Stimulated activated naive CD8-positive, alpha-beta T cell treated with anti-CD3 and anti-CD28 coated beads, Interleukin-15, amount 100 ng/mL, for 72 hours (primary cell): Measurements from ENCODE around the gene VWA5A.

Experiments
- ATAC-seq: fragments of 150-1000 bp; cut with Tn5 transposase; 2 replicates; pipeline ENCODE4 v1.10.0; 2021; ENCODE audit warnings: mild to moderate bottlenecking, moderate library complexity
- DNase-seq, 2 donors: peaks; one replicate each; pipeline ENCODE4 v3.0.0; 2021 to 2022
- H3K27ac Mint-ChIP-seq, 2 donors: one replicate each; pipeline ENCODE4 v1.8.0; 2022; ENCODE audit warnings: mild to moderate bottlenecking in 2 of 2, mixed read lengths in 2 of 2, moderate library complexity in 2 of 2
- H3K27me3 Mint-ChIP-seq: one replicate; pipeline ENCODE4 v1.8.0; 2022; ENCODE audit warnings: mixed read lengths
- H3K4me1 Mint-ChIP-seq: one replicate; pipeline ENCODE4 v1.8.0; 2022; ENCODE audit warnings: mild to moderate bottlenecking, mixed read lengths
- H3K4me3 Mint-ChIP-seq, 2 donors: one replicate each; pipeline ENCODE4 v1.8.0; 2022; ENCODE audit warnings: mild to moderate bottlenecking in 2 of 2, mixed read lengths in 2 of 2, moderate library complexity in 1 of 2
- H3K9me3 Mint-ChIP-seq, 2 donors: one replicate each; pipeline ENCODE4 v1.8.0; 2022; ENCODE audit warnings: mixed read lengths in 2 of 2

Gene VWA5A

GRCh38 chr11:124174001-124174583, 58.8 kb downstream of the VWA5A start:
- no peak for DNase-seq

GRCh38 chr11:124176925-124177715, 61.9 kb downstream of the VWA5A start:
- Mint-ChIP-seq H3K4me1 (no peaks in the 10 kb centered on the region), H3K4me3 (no peak overlapping the region), H3K9me3 (no peaks in the 10 kb centered on the region), H3K27me3 (no peaks in the 10 kb centered on the region), H3K27ac (no peak overlapping the region)
- ATAC-seq, result no peak
- no peak for DNase-seq

More at GRCh38 chr11:124174001-124174583, 58.8 kb downstream of the VWA5A start:
- no peak overlapping the region for H3K27ac Mint-ChIP-seq
- H3K9me3 Mint-ChIP-seq, result no peaks in the 10 kb centered on the region
- ATAC-seq, result no peak
- no peaks in the 10 kb centered on the region for H3K27me3 Mint-ChIP-seq
- H3K4me3 Mint-ChIP-seq, result no peak overlapping the region
- no peaks in the 10 kb centered on the region for H3K4me1 Mint-ChIP-seq

GRCh38 chr11:124179310-124179709, 64.1 kb downstream of the VWA5A start:
- no peak overlapping the region for H3K4me3 Mint-ChIP-seq
- DNase-seq, result no peak
- H3K9me3 Mint-ChIP-seq, result no peaks in the 10 kb centered on the region
- peaks cover 2% of the 10 kb centered on the region for H3K27me3 Mint-ChIP-seq
- no peaks in the 10 kb centered on the region for H3K4me1 Mint-ChIP-seq
- ATAC-seq, result no peak
- no peak overlapping the region for H3K27ac Mint-ChIP-seq

DNA sequence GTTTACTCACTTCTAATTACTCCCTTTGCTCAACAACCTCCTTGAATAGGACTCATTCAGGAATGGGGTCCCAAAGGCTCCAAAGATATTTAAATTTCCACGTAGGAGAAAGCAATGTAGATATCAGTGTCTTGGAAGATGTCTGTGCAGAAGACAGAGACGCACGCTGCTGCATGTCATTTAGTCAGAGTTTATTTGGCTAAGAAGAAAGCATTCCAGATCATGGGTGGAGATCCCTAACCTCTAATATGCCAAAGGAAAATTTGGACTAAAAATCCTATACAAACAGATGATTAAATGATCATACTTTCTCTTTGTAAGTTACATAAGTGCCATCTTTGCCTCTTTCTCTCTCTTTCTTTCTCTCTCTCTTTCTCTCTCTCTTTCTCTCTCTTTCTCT, 67.8 kb downstream of the VWA5A start, which contains the start of gene OR10D3:
OR10D3 (plus strand) TSS at position 278 of the 400 bp plus-strand sequence. CDS start 1,925 bp downstream, outside the sequence.
- no peak for DNase-seq
- no peak for ATAC-seq
- H3K9me3 Mint-ChIP-seq, result no peaks in the 10 kb centered on the region
- peaks cover 26% of the 10 kb centered on the region for H3K27me3 Mint-ChIP-seq
- no peaks in the 10 kb centered on the region for H3K4me1 Mint-ChIP-seq
- H3K27ac Mint-ChIP-seq, result no peak within 1 kb of the TSS
- H3K4me3 Mint-ChIP-seq, result no peak within 1 kb of the TSS

GRCh38 chr11:124190298-124191139, 75.3 kb downstream of the VWA5A start:
- H3K4me1 Mint-ChIP-seq, result no peaks in the 10 kb centered on the region
- H3K27ac Mint-ChIP-seq, result peak overlapping the region in 1 of 2 donors; percentile 9
- ATAC-seq (no peak), DNase-seq (no peak)
- peaks cover 23% of the 10 kb centered on the region for H3K27me3 Mint-ChIP-seq
- H3K9me3 Mint-ChIP-seq, result no peaks in the 10 kb centered on the region
- no peak overlapping the region for H3K4me3 Mint-ChIP-seq

- no peak for DNase-seq
- Mint-ChIP-seq H3K9me3 (no peaks in the 10 kb centered on the region), H3K4me3 (no peak overlapping the region), H3K4me1 (no peaks in the 10 kb centered on the region), H3K27me3 (peaks cover 7% of the 10 kb centered on the region), H3K27ac (no peak overlapping the region)
- no peak for ATAC-seq
These were observed 78.2 kb downstream of the VWA5A start for GRCh38 chr11:124193221-124194010.

DNA sequence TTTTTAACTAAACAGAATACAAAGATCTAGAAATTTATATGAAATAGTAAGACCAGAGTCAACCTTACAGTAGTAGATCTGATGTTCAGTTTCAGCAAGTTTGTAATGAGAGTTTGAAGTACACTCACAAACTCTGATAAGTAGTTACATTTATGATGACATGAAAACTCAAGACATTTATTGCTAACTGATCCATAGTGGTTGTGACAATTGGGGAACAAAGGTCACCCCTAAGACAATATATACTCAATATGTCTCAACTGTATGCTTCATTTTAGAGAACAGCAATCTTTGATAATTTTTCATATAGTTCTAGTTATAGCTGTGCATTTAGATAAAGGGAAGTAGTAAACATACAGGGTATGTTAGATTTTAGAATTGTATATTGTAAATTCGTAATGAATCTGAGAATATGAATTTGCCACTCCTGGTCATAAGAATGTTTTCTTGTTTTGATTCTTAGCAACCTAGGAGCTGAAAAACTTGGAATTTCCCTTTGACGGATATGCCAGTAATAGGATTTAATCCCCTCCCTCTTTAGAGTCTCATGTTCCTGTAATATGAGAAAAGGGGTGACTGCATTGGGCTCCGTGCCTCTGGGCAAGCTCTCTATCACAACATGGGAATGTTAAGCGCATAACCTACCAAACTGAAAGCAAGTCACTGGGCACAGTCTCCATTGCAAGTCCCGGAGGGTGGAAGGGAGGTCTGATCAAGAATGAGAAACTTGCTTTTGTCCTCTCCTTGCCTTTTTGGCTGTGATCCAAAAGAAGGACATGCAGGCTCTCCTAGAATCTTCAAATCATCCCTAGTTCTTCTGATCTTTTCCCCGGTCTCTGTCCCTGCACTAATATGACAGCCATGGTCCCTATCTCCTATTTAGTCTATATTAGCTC, 79.3 kb downstream of the VWA5A start:
- Mint-ChIP-seq H3K27ac (no peak overlapping the region), H3K4me3 (no peak overlapping the region), H3K9me3 (no peaks in the 10 kb centered on the region), H3K4me1 (no peaks in the 10 kb centered on the region), H3K27me3 (peaks cover 7% of the 10 kb centered on the region)
- DNase-seq (no peak), ATAC-seq (no peak)

- Mint-ChIP-seq H3K9me3 (no peaks in the 10 kb centered on the region), H3K27ac (no peak overlapping the region), H3K4me1 (no peaks in the 10 kb centered on the region), H3K4me3 (no peak overlapping the region), H3K27me3 (peaks cover 7% of the 10 kb centered on the region)
- ATAC-seq (peak; percentile 90), DNase-seq (peak; percentile 33 to 45)
These were observed 80.0 kb downstream of the VWA5A start for GRCh38 chr11:124195189-124195734.
